ENCODE measurements around the gene ASIC2.

ASIC2 gene

DNA sequence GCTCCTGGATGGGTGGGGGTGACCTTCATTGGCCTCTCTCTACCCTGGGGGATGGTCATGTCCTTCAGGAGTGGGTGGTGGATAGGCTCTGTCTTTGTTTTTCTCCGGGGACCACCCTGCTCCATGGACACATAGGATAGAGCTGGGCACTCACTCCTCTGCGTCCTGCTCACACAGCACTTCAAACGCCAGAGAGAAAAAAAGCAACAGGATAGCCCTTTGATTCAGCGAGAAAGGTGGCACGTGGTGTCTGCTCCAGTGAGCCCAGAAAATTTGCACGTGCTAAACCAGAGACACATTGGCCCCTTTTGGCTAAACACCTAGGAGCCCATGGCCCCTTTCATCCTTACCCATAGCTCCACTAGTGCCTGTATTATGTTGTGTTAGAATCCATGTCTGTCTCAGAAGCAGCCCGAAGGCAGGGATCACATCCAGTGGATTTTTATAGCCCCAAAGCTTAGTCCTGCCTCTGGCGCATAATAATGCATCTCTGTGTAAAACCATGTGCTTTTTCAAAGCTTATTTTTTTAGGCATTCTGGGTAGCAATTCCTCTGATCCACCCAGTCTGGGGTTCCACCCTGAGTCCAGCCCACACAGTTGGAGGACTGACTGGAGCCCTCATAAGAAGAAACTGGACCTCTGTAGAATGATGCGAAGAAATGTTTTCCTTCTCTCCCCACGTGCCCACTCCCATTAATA, 90.1 kb downstream of the ASIC2 start:
- DNase-seq = no peak

DNA sequence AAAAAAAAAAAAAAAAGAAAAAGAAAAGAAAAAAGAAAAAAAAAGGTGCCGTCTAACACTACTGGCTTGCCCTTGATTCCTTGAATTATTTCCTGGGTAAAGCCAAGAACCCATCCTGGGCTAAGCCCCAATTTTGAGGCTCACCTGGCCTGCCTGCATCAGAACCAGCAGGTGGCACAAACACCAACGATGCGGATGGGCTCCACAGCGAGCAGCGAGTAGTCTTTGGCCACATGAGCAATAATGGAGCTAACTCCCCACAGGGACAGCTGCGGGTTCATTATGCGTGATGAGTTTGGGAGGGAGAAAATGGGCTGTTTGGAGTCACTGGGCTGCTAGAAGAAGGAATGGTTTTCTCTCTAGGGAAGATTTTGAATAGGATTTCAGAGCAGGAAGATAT, 91.1 kb downstream of the ASIC2 start:
- DNase-seq = no peak

DNA sequence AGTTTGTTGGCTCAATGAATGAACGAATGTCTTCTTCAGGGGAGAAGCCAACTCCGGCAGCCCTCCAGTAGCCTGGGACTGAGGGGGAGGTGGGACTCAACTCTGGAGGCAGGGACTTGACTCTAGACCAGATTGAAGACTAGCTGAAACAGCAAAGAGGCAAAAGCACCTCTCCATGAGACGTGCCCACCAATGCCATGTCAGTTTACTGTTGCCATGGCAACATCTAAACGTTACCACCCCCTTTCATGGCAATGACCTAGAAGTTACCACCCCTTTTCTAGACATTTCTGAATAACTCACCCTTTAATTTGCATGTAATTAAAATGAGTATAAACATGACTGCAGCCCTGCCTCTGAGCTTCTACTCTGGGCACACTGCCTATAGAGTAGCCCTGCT, 91.8 kb downstream of the ASIC2 start:
- no peak for DNase-seq

DNA sequence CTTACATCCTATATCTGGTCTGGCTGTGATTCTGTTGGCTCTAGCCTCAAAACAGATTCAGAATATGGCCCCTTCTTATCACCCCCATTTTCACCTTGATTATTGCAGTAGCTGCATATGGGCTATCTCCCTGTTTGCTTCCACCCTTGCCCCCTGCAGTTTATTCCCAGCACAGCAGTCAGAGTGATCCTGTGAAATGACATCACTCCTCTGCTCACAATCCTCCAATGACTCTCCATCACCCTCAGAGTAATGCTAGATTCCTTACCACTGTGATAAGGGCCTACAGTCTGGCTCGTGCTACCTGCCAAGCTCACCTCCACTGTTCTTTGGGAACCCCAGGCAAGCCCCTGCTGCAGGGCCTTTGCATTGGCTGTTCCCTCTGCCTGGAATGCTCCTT, 92.5 kb downstream of the ASIC2 start:
- DNase-seq = no peak

DNA sequence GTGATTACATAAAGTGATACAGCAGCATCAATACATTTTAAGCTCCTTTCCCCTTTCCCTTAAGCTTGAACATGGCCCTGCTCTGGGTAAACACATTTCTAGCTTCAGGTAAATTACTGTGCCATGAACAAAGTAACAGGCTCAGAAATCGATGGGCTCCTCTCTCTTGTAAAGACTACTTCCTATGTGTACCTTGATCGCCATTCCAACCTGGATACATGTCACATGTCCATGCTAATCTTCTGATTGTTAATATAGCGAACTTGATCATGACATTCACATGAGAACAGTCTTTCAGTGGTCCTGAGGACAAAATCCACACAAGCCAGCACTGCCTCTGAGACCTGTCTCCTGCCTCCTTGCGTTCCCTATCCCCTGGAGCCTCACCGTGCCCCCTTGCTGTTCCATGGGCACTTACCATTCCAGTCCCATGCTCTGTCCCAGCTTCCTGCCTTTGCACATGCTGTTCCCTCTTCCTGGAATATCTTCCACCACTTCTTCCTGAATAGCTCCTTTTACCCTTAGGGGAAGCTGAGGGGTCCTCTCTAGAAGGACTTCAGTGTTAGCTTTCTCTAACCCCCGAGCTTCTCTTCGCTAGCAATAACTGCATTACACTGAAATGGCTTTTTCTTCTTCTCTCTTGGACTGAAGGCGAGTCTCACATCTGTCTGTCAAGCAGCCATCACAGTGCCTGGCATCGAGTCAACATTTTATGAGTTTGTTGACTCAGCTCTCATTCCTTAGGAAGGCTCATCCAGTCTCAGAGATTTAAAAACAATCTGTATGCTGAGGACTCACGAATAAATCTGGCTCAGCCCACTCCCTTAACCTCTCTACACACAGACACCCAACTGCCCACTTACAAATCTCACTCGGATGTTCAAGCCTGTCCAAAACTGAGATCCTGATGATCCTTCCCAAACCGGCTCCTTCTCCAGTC, 93.3 kb downstream of the ASIC2 start:
- DNase-seq = no peak

DNA sequence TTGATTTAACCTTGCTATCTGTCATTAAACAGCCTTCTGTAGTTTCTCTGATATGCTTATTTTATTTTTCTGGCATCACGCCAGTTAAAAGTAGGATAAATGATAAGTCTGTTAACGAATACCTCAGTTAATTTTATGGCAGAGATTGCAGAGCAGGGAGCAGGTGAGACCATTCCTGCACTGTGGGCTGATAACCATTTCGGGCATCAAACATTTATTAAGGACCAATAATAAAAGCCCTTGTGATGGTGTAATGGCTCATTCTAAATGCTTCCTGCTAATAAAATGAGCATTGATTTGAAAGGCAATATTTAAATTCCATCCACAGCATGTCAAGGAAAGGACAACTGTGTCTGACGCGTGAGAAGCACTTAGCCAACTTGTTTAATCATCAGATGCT, 94.1 kb downstream of the ASIC2 start:
- DNase-seq = no peak

DNA sequence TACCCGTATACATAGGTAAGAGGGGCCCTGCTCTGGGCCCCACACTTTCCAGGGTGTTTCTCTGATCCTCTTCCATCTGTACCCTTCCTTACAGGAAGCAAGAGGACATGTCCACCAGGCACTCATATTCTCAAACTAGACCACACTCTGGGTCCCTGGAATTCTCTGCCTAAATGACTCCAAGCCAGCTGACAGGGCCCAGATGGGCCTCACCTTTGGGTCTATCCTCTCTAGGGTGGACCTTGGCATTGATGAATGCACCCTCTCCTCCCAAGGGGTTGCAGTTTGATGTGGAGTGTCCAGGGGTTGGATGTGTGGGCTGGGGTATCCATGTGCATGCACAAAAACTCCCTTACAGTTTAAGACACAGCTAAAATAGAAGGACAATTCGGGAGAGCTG, 95.8 kb downstream of the ASIC2 start:
- DNase-seq = no peak

DNA sequence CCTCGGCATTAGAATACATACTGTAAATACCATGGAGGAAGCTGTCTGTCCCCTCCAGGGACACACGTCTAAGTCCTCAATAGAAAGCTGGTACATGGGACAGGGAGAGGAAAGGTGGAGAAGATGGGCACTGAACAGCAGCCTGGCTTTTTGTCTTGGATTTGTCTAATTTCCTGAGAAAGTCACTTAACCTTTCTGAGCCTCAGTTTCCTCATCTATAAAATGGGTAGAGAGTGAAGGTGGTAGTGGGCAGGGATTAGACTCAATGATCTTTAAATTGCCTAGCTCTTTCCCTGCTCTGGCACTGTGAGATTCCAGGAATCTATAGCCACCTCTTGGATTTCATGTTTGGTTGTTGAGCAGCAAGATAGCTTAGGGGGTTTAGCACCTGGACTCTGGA, 96.2 kb downstream of the ASIC2 start:
- DNase-seq = no peak

DNA sequence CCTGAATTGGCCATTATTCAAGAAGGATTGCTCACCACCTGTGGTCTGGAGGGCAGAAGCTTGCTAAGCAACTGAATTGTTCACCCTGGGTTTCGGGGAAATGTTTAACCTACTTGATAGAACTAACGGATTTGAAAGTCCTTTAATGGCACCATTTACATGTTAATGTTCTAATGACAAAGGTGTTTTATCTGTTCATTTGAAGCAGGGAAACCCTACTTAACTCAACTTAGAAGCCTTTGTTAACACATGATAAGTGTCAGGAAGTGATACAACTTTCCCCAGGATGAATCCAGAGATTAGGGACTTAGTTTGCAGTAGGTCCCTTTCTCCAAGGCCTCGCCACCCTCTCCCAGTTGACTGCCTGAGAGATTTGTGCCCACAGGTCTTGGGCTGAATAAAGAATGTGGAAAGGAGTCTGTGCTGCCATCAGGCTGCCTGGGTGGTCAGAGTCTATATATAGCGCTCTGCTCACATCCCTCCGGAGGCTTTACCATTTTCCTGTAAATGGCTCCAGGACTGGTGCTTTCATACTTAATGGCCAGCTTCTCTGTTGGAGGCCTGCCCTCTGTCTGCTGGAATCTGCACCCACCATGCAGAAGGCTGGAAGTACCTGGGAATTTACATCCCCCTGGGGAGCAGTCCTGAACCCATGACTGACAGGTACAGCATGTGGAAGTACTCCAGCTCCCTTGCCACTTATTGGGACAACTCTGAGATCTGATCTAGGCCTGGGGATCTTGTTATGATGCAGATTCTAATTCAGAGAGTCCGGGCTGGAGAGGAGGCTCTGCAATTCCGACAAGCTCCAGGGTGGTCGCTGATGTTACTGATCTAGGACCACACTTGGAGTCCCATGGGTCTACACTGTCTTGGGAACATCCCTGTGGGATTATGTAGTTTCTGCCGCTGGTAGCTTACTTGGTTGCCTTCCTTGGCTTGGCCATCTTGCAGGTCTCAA, 99.9 kb downstream of the ASIC2 start:
- no peak for DNase-seq

DNA sequence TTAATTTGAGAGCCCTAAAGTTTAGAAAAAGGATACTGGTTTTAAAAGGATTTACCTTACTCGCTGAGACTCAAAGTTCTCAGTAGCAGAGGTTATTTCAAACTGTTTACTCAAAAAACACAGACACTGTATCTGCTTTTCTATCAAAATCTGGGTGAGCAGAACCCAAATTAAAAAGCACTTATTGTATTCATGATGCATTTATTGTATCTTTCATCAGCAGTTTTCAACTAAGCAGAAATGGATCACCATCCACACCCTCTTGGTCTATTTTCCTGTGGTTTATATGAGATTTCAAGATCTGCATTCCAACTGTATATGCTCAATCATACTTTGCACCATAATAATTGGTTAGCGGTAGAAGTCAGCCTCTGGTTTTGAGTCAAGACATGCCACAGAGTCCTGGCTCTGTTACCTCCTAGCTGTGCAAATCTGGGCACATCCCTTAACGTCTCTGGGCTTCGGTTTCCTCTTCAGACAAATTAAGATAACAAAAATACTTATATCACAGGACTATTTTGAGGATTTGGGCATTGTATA, 109.5 kb downstream of the ASIC2 start:
- DNase-seq = no peak

DNA sequence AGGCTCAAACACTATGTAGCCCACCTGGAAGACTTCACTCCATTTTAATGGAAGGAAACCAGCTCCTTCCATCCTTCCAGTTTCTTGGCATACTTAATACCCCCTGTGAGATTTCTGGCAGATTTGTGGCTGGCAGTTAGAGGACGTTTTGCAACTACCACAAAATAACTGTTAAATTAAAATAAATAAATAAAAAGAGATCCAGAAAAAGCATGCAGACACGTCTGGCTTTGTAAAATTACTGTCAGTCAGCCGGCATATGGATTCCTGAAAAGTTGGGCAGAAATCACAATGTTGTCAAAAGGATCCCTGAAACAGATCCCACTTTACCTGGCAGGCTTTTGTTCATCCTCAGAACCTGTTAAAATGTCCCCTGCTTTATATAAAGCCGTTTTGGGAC, 113.9 kb downstream of the ASIC2 start:
- no peak for DNase-seq

DNA sequence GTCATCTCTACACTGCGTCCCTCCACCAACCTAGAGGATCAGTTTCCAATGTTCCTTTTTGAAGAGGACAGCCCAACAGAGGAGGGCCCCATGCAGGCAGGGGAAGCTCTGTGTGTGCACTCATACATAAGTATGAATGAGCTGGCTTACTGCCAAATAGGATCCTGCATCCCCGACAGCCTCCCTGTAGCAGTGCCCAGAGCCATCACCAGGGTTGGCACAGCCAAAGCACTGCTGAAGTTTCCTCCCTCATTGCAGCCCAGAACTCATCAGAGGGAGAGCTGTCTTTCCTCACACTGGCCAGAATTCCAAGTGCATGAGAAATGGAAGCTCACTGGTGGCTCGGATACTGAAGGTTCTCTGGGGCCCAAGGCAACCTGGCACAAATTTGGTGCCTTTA, 114.4 kb downstream of the ASIC2 start:
- DNase-seq = no peak

DNA sequence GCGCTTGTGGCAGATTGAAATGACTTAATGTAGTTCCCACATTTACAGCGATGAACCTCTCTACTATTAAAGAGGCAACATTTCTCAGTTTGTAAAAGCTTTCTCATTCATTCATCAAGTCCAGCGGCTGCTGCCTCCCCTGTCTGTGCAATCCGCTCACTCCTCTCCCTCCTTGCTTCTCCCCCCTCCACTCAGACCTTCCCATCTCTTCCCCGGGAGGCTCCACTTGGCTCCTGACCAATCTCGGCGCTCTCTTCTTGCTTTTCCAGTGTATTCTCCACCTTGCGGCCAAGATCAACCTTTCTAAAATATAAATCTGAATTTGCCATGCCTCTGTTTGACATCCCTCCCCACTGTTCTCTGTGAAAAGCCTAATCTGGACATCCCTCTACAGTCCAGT, 117.5 kb downstream of the ASIC2 start:
- DNase-seq = no peak

DNA sequence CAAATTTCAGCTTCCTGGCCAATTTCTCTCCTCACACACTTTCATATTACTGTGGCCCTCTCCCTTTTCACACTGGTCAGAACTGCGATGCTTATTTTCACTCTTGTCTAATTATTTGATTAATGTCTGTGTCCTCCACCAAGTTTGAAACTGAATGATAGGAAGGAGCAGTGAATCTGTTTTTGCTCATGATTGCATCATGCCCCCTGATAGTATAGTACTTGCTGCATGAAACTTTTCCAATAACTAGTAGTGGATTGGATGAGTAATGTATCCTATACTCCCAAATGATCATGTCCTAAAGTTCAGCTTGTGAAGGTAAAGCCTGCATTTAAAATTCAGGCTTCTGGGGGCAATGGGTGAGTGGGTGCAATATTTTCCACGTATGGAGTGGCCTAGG, 121.2 kb downstream of the ASIC2 start:
- DNase-seq = no peak

DNA sequence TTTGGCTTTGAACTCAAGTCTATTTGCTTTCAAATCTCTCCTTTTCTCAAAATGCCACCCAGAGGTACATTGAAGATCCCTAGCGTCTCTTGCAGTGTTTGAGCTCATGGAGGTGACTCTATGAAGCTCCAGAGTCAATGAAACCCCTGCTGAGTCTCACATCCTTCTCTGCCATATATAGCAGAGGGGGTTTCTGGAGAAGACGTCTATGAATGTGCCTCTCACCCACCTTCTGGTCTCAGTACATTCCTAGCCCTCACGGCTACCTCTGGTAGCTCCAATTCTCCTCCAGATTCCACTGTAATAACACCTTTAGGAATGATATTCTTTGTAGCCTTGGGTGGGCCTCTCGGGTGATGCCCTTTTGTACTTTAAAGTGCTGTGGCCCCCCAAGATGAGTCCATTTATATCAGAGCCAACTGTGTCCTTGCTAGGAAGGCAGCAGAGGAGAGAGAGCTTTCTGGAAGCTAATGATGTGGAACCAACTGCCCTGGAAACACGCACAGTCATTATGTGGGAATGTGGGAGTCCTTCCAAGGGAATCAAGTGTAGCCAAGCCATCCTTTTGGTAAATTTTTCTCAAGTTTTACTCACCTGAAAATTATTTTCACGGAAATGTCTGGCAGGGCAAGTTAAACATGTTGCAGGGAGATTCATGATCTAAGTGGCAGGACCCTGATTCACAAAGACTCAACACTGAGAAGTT, 123.4 kb downstream of the ASIC2 start:
- no peak for DNase-seq

DNA sequence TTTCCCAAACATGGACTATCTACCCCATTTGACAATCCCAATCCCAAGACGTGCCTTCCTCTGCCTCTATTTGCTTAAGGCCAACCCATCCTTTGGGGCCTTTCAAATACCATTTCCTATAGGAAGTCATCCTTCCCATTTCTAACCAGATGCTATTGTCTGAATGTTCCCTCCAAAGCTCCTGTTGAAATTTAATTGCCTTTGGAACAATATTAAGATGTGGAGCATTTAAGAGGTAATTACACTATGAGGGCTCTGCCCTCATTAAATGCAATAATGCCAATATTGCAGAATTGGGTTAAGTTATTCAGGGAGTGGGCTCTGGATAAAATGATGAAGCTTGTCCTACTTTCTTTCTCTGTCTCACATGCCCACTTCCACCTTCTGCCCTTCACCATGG, 125.4 kb downstream of the ASIC2 start:
- DNase-seq = no peak

DNA sequence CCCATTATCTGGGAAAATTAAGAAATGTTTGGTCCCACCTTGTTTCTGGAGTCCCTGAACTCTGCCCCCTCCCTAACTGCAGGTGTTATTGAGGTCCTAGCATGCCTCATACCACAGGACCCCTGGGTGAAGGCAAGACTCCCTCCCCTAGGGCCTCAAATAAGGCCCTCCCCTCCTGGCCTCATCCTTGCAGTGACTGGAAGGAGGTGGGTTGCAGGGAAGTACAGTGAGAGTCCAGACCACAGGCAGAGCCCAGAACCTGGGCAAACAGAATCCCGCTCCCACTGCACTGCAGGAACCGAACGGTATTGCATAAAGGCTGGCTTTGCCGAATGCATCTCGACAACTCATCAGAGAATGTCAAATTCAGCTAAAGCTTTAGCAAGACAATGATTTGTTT, 126.6 kb downstream of the ASIC2 start:
- DNase-seq = no peak

DNA sequence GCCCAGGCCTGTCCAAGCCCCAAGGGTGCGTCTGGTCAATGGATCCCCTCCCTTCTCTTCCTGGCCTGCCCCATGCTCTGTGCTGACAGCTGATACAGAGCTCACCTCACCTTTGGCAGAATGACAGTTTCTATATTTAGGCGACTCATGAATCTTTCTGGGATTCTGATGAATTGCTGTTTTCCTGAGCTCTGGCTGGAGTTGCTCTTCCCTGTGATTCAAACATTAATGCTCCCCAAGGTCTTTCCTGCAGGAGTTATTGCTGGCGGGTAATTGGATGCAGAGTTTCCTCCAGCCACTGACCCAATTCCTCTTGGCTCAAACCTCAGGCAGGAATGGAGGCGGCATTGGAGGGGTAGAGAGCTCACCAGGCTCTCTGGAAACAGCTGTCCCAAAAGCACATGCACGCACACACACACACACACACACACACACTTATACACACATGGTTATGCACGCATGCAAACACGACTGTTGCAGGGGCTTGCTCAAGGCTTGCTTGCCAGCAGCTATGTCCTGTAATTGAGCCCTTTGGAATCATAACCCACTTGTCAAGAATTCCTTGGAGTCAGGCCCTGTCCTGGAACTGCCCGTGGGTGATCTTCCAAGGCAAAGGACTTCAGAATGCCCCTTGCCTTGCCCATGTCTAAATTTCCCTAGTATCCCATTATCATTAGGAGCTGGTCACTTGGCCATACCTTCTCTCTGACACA, 128.8 kb downstream of the ASIC2 start:
- no peak for DNase-seq

DNA sequence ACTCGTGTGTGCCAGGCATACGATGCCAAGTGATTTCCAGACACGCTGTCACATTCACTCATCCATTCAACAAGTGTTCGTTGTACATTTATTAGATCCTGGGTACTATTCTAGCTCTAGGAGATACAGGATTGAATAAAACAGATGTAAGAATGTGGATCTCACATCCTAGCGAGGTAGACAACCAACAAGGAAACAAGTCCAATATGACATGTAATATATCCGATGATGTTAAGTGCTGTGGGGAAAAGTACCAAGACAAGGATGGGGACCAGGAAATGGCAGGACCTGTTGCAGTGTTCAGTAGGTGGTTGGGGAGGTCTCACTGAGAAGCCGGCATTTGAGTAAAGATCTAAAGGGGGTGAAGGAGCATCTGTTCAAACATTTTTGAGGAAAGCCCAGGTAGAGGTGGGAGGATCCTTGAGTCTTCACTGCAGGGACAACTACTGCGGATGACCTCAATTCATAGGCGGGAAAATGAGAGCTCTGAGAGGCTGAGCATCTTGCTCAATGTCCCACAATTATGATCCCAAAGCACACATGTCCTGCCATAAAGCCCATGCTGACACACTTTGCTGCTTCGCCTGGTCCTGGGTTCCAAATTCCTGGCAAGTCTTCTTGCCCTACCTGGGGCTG, 129.4 kb downstream of the ASIC2 start:
- no peak for DNase-seq

DNA sequence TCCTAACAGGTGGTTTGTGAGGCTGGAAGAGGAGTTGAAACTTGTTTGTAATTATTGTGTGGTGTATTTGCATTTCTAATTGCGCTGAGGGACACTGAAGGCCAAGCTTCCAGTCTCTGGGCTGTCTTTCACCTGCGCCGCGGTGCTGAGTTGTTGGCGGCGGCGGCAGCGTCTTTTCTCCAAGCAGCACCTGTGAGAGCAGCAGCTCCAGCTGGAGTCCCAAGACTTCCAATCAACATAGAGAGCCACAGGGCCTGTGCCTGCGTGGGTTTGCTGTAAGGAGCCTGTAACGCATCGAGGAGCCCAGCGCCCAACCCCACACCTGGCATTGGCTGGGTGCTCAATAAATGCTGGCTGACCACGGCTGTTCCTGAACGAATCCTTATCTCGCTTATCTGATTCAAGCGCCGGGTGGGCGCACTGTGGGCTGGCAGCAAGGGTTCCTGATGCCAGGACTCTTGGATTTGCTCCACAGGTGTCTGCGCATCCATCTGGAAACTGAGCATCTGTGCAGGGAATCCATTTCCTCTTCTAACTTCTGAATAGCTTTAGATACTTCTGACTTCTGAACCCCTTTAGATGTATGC, 138.1 kb downstream of the ASIC2 start:
- no peak for DNase-seq

DNA sequence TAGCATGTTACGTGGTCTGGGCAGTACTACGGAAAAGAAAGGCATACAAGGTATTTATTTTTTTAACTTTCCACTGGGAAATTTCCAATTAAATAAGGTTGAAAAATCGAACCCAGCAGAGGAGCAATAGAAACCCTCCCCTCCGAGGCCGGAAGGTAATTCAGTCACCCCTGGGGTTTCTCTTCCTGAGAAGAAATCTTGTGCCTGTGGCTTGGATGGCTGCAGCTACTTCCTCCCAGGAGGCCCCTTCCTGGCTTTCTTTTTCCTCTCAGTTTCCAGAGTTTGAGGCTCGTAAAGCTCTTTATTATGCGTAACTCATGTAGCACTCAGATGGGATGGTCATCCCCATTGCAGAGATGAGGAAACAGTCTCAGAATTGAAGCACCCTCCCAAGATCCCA, 140.3 kb downstream of the ASIC2 start:
- DNase-seq = no peak
